Fibroblast of lung (primary cell): ENCODE results near the gene FBLL1. TPM values are rescaled to one million over a fixed set of nuclear protein-coding genes. Genes with fewer than 3 reads are reported as not detected.

ENCODE experiments used
- DNase-seq, 2 donors: peaks; one replicate each; pipeline versions ENCODE4 v3.0.0 to v3.0.0-alpha.2; 2010; ENCODE audit warnings: low read depth in 2 of 2
- H2AFZ ChIP-seq: 2 replicates; pipeline ENCODE4 v1.5.1; 2012; ENCODE audit warnings: low read length, control low read depth, inconsistent platforms
- H3K27ac ChIP-seq: 2 replicates; pipeline ENCODE4 v1.5.1; 2011; ENCODE audit warnings: low read length, control low read depth; ENCODE audit not compliant: insufficient read depth
- H3K27me3 ChIP-seq: 2 replicates; pipeline ENCODE4 v1.5.1; 2011; ENCODE audit warnings: mild to moderate bottlenecking, low read length; ENCODE audit not compliant: control insufficient read depth, insufficient read depth
- H3K36me3 ChIP-seq: 2 replicates; pipeline ENCODE4 v1.5.1; 2011; ENCODE audit warnings: low read length; ENCODE audit not compliant: control insufficient read depth, insufficient read depth
- H3K4me1 ChIP-seq: 2 replicates; pipeline ENCODE4 v1.5.1; 2011; ENCODE audit warnings: low read length; ENCODE audit not compliant: control insufficient read depth, insufficient read depth; ENCODE audit errors: extremely low read depth
- H3K4me2 ChIP-seq: 2 replicates; pipeline ENCODE4 v1.5.1; 2011; ENCODE audit warnings: low read length, control low read depth; ENCODE audit not compliant: insufficient read depth; ENCODE audit errors: extremely low read depth
- H3K4me3 ChIP-seq, 4 experiments: fragments of 200-600 bp in 1 of 4; sonication (generic) in 1 of 4; replicated peaks in 1 of 4; 2 replicates each; pipeline ENCODE4 v1.5.1; 2011 to 2016; ENCODE audit warnings: low read length in 4 of 4, low read depth in 3 of 4, mild to moderate bottlenecking in 3 of 4, control low read depth in 2 of 4, inconsistent platforms in 1 of 4, mixed read lengths in 1 of 4; ENCODE audit not compliant: insufficient read depth in 1 of 4; ENCODE audit errors: control extremely low read depth in 1 of 4
- H3K79me2 ChIP-seq: 2 replicates; pipeline ENCODE4 v1.5.1; 2012; ENCODE audit warnings: mild to moderate bottlenecking, low read length, inconsistent platforms; ENCODE audit not compliant: control insufficient read depth, insufficient read depth
- H3K9ac ChIP-seq: 2 replicates; pipeline ENCODE4 v1.5.1; 2011; ENCODE audit warnings: mild to moderate bottlenecking, low read length, control low read depth; ENCODE audit not compliant: insufficient read depth
- H3K9me3 ChIP-seq: 2 replicates; pipeline ENCODE4 v1.5.1; 2012; ENCODE audit warnings: low read depth, low read length; ENCODE audit not compliant: control insufficient read depth, insufficient read depth
- H4K20me1 ChIP-seq: 2 replicates; pipeline ENCODE4 v1.5.1; 2011; ENCODE audit warnings: low read length; ENCODE audit not compliant: control insufficient read depth, insufficient read depth; ENCODE audit errors: extremely low read depth
- EZH2 ChIP-seq: IDR thresholded peaks from 2 replicates; pipeline ENCODE4 v1.5.1; 2012; ENCODE audit warnings: low read length, control low read depth, mild to moderate bottlenecking; ENCODE audit errors: missing control alignments
- polyA plus RNA-seq, 2 donors: library from polyadenylated mRNA; depleted of rRNA in 1 of 2; stranded (reverse) in 1 of 2; unstranded in 1 of 2; fragments of >200 nt; gene quantifications; 2 replicates each; pipeline ENCODE4 v1.2.1, GENCODE V29; 2011 to 2012; ENCODE audit warnings: missing spikeins in 1 of 2
- total RNA-seq: library from RNA; depleted of rRNA; stranded (reverse); fragments of >200 nt; gene quantifications from 2 replicates; pipeline ENCODE4 v1.2.1, GENCODE V29; 2014
- TF ChIP-seq, protein P1 (sequence below), 2 donors: IDR thresholded peaks in 1 of 2; conservative IDR thresholded peaks in 1 of 2; 1 replicate in 1 of 2; 2 replicates in 1 of 2; pipeline ENCODE4 v1.5.1; 2011 to 2012; ENCODE audit warnings: low read length in 2 of 2, control low read depth in 1 of 2, inconsistent platforms in 1 of 2, low read depth in 1 of 2, mild to moderate bottlenecking in 1 of 2

FBLL1 gene
- total and polyA plus RNA-seq, 2 donors (not counting 1 experiment from before 2014, with no cell fraction given): 0.16 to 0.66 TPM

- Histone ChIP-seq H2AFZ (no peak overlapping the region), H3K79me2 (peaks cover 3% of the 10 kb centered on the region), H3K9me3 (no peaks in the 10 kb centered on the region), H3K4me2 (no peak overlapping the region), H3K4me1 (no peaks in the 10 kb centered on the region), H4K20me1 (no peaks in the 10 kb centered on the region), H3K36me3 (peaks cover 2% of the 10 kb centered on the region), H3K27ac (no peak overlapping the region), H3K27me3 (no peaks in the 10 kb centered on the region), H3K4me3 (no peak overlapping the region), H3K9ac (no peak overlapping the region)
- no peak for DNase-seq
- TF ChIP-seq, protein P1, sequence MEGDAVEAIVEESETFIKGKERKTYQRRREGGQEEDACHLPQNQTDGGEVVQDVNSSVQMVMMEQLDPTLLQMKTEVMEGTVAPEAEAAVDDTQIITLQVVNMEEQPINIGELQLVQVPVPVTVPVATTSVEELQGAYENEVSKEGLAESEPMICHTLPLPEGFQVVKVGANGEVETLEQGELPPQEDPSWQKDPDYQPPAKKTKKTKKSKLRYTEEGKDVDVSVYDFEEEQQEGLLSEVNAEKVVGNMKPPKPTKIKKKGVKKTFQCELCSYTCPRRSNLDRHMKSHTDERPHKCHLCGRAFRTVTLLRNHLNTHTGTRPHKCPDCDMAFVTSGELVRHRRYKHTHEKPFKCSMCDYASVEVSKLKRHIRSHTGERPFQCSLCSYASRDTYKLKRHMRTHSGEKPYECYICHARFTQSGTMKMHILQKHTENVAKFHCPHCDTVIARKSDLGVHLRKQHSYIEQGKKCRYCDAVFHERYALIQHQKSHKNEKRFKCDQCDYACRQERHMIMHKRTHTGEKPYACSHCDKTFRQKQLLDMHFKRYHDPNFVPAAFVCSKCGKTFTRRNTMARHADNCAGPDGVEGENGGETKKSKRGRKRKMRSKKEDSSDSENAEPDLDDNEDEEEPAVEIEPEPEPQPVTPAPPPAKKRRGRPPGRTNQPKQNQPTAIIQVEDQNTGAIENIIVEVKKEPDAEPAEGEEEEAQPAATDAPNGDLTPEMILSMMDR (conservative IDR thresholded peaks at IDR 0.05 in 1 of 2, IDR thresholded peaks at IDR 0.05 in 1 of 2; ENCODE audit: low read depth in 1 of 2, low read length in 2 of 2): no peak
- no peak for TF ChIP-seq EZH2
These were observed 33.2 kb downstream of the FBLL1 start for GRCh38 chr5:168562279-168562678.

DNA sequence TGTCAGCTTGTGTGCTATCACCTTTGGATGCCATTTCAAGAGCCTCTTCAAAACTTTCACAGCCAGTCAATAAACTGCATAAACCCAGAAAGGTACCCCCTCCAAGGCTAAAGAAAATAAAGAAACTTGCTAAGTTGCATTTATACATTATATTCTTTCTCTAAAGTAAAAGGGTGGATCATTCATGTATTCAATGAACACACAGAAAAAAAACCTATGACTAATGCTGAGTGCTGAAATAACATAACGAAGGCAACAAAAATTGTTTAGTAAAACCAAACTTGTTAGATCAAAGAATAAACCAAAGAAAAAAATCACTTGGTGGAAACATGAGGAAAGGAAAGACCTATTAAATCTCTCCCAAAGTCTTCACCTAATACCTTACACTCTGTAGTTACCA lies 34.9 kb downstream of the FBLL1 start:
- TF ChIP-seq, protein P1 (conservative IDR thresholded peaks at IDR 0.05 in 1 of 2, IDR thresholded peaks at IDR 0.05 in 1 of 2; ENCODE audit: low read depth in 1 of 2, low read length in 2 of 2): no peak
- no peak for TF ChIP-seq EZH2
- Histone ChIP-seq H3K27ac (no peak overlapping the region), H4K20me1 (no peaks in the 10 kb centered on the region), H3K4me1 (no peaks in the 10 kb centered on the region), H3K9me3 (no peaks in the 10 kb centered on the region), H2AFZ (no peak overlapping the region), H3K4me3 (no peak overlapping the region), H3K9ac (no peak overlapping the region), H3K36me3 (peaks cover 2% of the 10 kb centered on the region), H3K79me2 (peaks cover 15% of the 10 kb centered on the region), H3K4me2 (no peak overlapping the region), H3K27me3 (no peaks in the 10 kb centered on the region)
- DNase-seq: no peak

GRCh38 chr5:168568738-168569137 lies 39.6 kb downstream of the FBLL1 start:
- Histone ChIP-seq H3K9me3 (no peaks in the 10 kb centered on the region), H4K20me1 (no peaks in the 10 kb centered on the region), H3K27ac (no peak overlapping the region), H3K27me3 (no peaks in the 10 kb centered on the region), H3K9ac (no peak overlapping the region), H3K36me3 (no peaks in the 10 kb centered on the region), H3K79me2 (peaks cover 52% of the 10 kb centered on the region), H2AFZ (no peak overlapping the region), H3K4me1 (no peaks in the 10 kb centered on the region), H3K4me3 (no peak overlapping the region), H3K4me2 (no peak overlapping the region)
- TF ChIP-seq, protein P1 (conservative IDR thresholded peaks at IDR 0.05 in 1 of 2, IDR thresholded peaks at IDR 0.05 in 1 of 2; ENCODE audit: low read depth in 1 of 2, low read length in 2 of 2): no peak
- TF ChIP-seq EZH2: no peak
- no peak for DNase-seq
